ENCODE measurements around the gene EEF1AKMT3.

- TF ChIP-seq, protein P1, sequence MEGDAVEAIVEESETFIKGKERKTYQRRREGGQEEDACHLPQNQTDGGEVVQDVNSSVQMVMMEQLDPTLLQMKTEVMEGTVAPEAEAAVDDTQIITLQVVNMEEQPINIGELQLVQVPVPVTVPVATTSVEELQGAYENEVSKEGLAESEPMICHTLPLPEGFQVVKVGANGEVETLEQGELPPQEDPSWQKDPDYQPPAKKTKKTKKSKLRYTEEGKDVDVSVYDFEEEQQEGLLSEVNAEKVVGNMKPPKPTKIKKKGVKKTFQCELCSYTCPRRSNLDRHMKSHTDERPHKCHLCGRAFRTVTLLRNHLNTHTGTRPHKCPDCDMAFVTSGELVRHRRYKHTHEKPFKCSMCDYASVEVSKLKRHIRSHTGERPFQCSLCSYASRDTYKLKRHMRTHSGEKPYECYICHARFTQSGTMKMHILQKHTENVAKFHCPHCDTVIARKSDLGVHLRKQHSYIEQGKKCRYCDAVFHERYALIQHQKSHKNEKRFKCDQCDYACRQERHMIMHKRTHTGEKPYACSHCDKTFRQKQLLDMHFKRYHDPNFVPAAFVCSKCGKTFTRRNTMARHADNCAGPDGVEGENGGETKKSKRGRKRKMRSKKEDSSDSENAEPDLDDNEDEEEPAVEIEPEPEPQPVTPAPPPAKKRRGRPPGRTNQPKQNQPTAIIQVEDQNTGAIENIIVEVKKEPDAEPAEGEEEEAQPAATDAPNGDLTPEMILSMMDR (conservative IDR thresholded peaks at IDR 0.05; ENCODE audit: low read depth, low read length), result no peak
- TF ChIP-seq RCOR1 (IDR thresholded peaks at IDR 0.05; ENCODE audit: insufficient replicate concordance, low read length), result no peak
- no peak for TF ChIP-seq CHD1 (IDR thresholded peaks at IDR 0.05; ENCODE audit: low read depth, low read length)
- no peak for TF ChIP-seq POLR2A (IDR thresholded peaks at IDR 0.05; ENCODE audit: low read depth, low read length)
- TF ChIP-seq, protein P2, sequence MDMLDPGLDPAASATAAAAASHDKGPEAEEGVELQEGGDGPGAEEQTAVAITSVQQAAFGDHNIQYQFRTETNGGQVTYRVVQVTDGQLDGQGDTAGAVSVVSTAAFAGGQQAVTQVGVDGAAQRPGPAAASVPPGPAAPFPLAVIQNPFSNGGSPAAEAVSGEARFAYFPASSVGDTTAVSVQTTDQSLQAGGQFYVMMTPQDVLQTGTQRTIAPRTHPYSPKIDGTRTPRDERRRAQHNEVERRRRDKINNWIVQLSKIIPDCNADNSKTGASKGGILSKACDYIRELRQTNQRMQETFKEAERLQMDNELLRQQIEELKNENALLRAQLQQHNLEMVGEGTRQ (IDR thresholded peaks at IDR 0.05; ENCODE audit: low read depth, low read length), result no peak
- no peak for TF ChIP-seq MAZ (IDR thresholded peaks at IDR 0.05; ENCODE audit: borderline replicate concordance, low read depth, low read length)
- no peak for TF ChIP-seq RAD21 (IDR thresholded peaks at IDR 0.05; ENCODE audit: low read length)
- no peak for TF ChIP-seq SMC3 (IDR thresholded peaks at IDR 0.05; ENCODE audit: low read depth, low read length)
- TF ChIP-seq MAFK (IDR thresholded peaks at IDR 0.05; ENCODE audit: low read depth, low read length), result no peak
Measured at GRCh38 chr12:57755194-57755453, 17.3 kb upstream of the EEF1AKMT3 start.
